ENCODE data around the gene RCCD1.

DNA sequence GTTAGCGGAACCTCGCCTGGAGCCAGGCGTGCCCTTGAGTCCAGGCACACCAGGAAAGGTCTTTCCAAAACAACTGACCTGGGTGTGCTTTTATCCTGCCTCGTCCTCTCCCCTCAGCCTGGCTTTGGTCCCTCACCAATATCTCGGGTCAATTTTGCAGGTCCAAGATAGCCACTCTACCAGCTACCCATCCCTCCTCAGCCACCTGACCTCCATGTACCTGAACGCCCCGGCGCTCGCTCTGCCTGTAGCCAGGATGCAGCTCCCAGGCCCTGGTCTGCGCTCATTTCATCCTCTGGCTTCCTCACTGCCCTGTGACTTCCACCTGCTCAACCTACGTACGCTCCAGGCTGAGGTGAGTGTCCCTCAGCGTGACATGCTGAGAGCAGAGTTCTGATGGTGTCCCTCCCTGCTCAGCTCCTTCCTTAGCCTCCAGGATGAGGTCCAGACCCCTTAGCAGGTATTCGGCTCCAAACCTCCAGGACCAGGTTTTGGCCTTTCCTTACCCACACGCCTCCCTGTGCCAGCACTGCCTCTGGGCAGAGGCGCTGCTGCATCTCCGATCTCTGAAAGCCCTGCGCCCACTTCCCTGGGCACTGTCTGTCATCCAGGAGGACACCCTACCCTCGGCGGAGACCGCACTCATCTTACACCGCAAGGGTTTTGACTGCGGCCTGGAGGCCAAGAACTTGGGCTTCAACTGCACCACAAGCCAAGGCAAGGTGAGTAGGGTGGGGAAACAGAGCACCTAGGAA, 36.5 kb upstream of the RCCD1 start:
- TF ChIP-seq CTCFL (IDR thresholded peaks at IDR 0.05; ENCODE audit: borderline replicate concordance, insufficient read depth, low read depth, low read length, poor library complexity, severe bottlenecking): no peak
- TF ChIP-seq ZBTB5 (IDR thresholded peaks at IDR 0.05): no peak
- no peak for TF ChIP-seq CBX1 (IDR thresholded peaks at IDR 0.05; ENCODE audit: low read depth)
- TF ChIP-seq CTCF (IDR thresholded peaks at IDR 0.05 in 2 of 3, conservative IDR thresholded peaks at IDR 0.05 in 1 of 3; ENCODE audit: insufficient read depth in 2 of 3, low read depth in 1 of 3, low read length in 3 of 3): no peak
- no peak for TF ChIP-seq FOXP4 (CRISPR knock-in tag; IDR thresholded peaks at IDR 0.05; ENCODE audit: borderline replicate concordance)
- TF ChIP-seq UBTF (IDR thresholded peaks at IDR 0.05; ENCODE audit: borderline replicate concordance in 1 of 2, low read depth in 2 of 2, low read length in 2 of 2): no peak
- no peak for TF ChIP-seq TBL1XR1 (IDR thresholded peaks at IDR 0.05; ENCODE audit: low read length in 2 of 2)
- TF ChIP-seq EP300 (IDR thresholded peaks at IDR 0.05; ENCODE audit: low read length): no peak
- no peak for TF ChIP-seq EZH2 (IDR thresholded peaks at IDR 0.05; ENCODE audit: borderline replicate concordance, low read depth, low read length)
- TF ChIP-seq, protein P1, sequence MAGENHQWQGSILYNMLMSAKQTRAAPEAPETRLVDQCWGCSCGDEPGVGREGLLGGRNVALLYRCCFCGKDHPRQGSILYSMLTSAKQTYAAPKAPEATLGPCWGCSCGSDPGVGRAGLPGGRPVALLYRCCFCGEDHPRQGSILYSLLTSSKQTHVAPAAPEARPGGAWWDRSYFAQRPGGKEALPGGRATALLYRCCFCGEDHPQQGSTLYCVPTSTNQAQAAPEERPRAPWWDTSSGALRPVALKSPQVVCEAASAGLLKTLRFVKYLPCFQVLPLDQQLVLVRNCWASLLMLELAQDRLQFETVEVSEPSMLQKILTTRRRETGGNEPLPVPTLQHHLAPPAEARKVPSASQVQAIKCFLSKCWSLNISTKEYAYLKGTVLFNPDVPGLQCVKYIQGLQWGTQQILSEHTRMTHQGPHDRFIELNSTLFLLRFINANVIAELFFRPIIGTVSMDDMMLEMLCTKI (IDR thresholded peaks at IDR 0.05; ENCODE audit: partially characterized antibody): no peak

All from K562 (cell line).